D721Med (cell line): Measurements from ENCODE around the gene PPY.

Experiments
- DNase-seq: peaks from one replicate; pipeline ENCODE4 v3.0.0; 2011; ENCODE audit warnings: low spot score; ENCODE audit not compliant: insufficient read length
- FAIRE-seq: peaks from 2 replicates; lab custom pipeline; 2011; peaks lifted over from hg19 to GRCh38; lab: Jason Lieb, UNC
- CTCF ChIP-seq: IDR thresholded peaks from 2 replicates; pipeline ENCODE4 v1.5.1; 2012; ENCODE audit warnings: mild to moderate bottlenecking, control low read depth; ENCODE audit not compliant: insufficient read depth; ENCODE audit errors: missing control alignments

Gene PPY

GRCh38 chr17:43891851-43892646, 50.2 kb downstream of the PPY start:
- TF ChIP-seq CTCF: no peak
- DNase-seq (no peak), FAIRE-seq (no peak)
